Pancreas (tissue), 10 donors: Measurements from ENCODE around the gene GALNT9. TPM values are rescaled to one million over a fixed set of nuclear protein-coding genes. Genes with fewer than 3 reads are reported as not detected.

Experiments
- ATAC-seq, 4 donors: fragments of 200-7000 bp; cut with Tn5 transposase; one replicate each; pipeline versions ENCODE4 v1.8.0 to v1.9.1; 2020; ENCODE audit warnings: mild to moderate bottlenecking in 4 of 4, moderate library complexity in 4 of 4
- DNase-seq, 6 donors: peaks; one replicate each; pipeline ENCODE4 v3.0.0-alpha.2; 2020
- FAIRE-seq: peaks from 2 replicates; lab custom pipeline; 2012; peaks lifted over from hg19 to GRCh38; lab: Jason Lieb, UNC
- H3K27ac ChIP-seq, 4 donors: fragments of 200-600 bp; sonication (generic); 1 replicate in 3 of 4; 2 replicates in 1 of 4; pipeline versions ENCODE4 v1.5.0 to v1.8.0; 2020
- H3K27me3 ChIP-seq, 4 donors: fragments of 200-600 bp; one replicate each; pipeline ENCODE4 v1.8.0; 2021
- H3K36me3 ChIP-seq, 3 donors: fragments of 200-600 bp; sonication (generic) in 1 of 3; one replicate each; pipeline versions ENCODE4 v1.5.0 to v1.8.0; 2020 to 2021
- H3K4me1 ChIP-seq, 3 donors: fragments of 200-600 bp; one replicate each; pipeline ENCODE4 v1.8.0; 2021
- H3K4me3 ChIP-seq, 4 donors: fragments of 200-600 bp; sonication (generic) in 2 of 4; one replicate each; pipeline versions ENCODE4 v1.5.0 to v1.8.0; 2020 to 2021
- H3K9me3 ChIP-seq, 4 donors: fragments of 200-600 bp; one replicate each; pipeline ENCODE4 v1.8.0; 2021
- CTCF ChIP-seq, 4 donors: fragments of 200-600 bp; sonication (generic) in 3 of 4; IDR thresholded peaks; one replicate each; pipeline versions ENCODE4 v1.5.0 to v1.8.0; 2021; ENCODE audit warnings: antibody characterized with exemption in 4 of 4
- WGBS, 2 donors: extraction: QIAGEN DNeasy Blood & Tissue Kit; methylation state at CpG; one replicate each; pipeline ENCODE4 v1.1.7; 2013; 5-methylcytosine and 5-hydroxymethylcytosine counted together
- intact Hi-C, 3 donors: fragments of 100-400 bp; cut with DNase I; formaldehyde crosslinking; loops; one replicate each; pipeline versions ENCODE4 v1.11.1 to v1.14.2; 2022
- polyA plus RNA-seq, 2 donors: library from polyadenylated mRNA; stranded (reverse); fragments of 200-250 nt; gene quantifications; one replicate each; pipeline ENCODE4 v1.2.3, GENCODE V29; 2013
- total RNA-seq, 6 donors: library from RNA; stranded (reverse); fragmentation: NEBNext Ultra II Directional in 4 of 6; extraction: Animal tissue kit (Norgen Biotek cat#: 25700) in 4 of 6; gene quantifications; one replicate each; pipeline versions ENCODE4 v1.2.1 to v1.2.4, GENCODE V29; 2021 to 2023
- donor health status: healthy with polysubstance abuse.
- donor health status: DM: no; HTN: no; CAD: no; lungs with moderate emphysema.
- donor health status: DM: no; HTN: no; CAD: no.
- donor health status: control.
- donor health status: control.
- donor health status: Bipolar disorder and iron deficiency.
- donor health status: DM: yes; HTN: yes; CAD: no.
- donor health status: DM: no; HTN: no; CAD: no.
- donor health status: DM: no; HTN: no; CAD: no.
- donor health status: DM: yes; HTN: yes; CAD: no.

Gene GALNT9
- total and polyA plus RNA-seq, 8 donors = 0.09 to 0.46 (median 0.25) TPM; not detected in 5

- peak in 1 of 6 donors; percentile 43 for DNase-seq
These were observed 67.9 kb downstream of the GALNT9 start for GRCh38 chr12:132261328-132262138.

DNA sequence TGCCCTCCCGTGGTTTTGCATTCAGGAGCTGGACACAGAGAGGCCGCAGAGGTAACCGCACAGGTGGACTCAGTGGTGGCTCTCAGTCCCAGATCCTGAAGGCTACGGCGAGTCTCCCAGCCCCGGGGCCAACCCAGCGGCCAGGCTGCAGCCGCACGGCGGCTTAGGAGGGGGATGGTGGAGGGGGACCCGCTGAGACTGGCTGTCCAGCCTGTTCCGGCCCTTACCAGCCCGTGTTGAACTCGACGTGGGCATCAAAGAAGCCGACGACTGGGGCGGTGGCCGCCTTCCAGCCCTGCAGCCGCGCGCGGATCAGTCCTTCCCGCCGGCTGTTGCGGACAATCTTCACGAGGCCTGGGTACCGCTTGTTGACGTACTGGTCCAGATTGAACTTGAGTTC is 68.7 kb downstream of the GALNT9 start:
- H3K27ac ChIP-seq = no peak overlapping the region
- H3K9me3 ChIP-seq = no peaks in the 10 kb centered on the region
- no peaks in the 10 kb centered on the region for H3K36me3 ChIP-seq
- intact Hi-C loops = no loop called here
- FAIRE-seq (no peak), DNase-seq (no peak), ATAC-seq (no peak)
- TF ChIP-seq CTCF (IDR thresholded peaks at IDR 0.05) = no peak
- 78 to 81% methylated on average over 29 of the region's 29 CpGs for WGBS, 2 donors
- no peak overlapping the region for H3K4me3 ChIP-seq
- no peaks in the 10 kb centered on the region for H3K27me3 ChIP-seq
- no peaks in the 10 kb centered on the region for H3K4me1 ChIP-seq

More at GRCh38 chr12:132261328-132262138, 67.9 kb downstream of the GALNT9 start:
- Histone ChIP-seq H3K27me3 (no peaks in the 10 kb centered on the region), H3K36me3 (no peaks in the 10 kb centered on the region), H3K27ac (no peak overlapping the region), H3K9me3 (no peaks in the 10 kb centered on the region), H3K4me1 (no peaks in the 10 kb centered on the region), H3K4me3 (no peak overlapping the region)
- intact Hi-C loops = no loop called here
- WGBS, 2 donors = 50 to 59% methylated on average over 13 of the region's 13 CpGs
- no peak for TF ChIP-seq CTCF (IDR thresholded peaks at IDR 0.05)
- no peak for ATAC-seq
- FAIRE-seq = no peak

GRCh38 chr12:132259872-132260695 is 69.3 kb downstream of the GALNT9 start:
- Histone ChIP-seq H3K4me3 (no peak overlapping the region), H3K4me1 (no peaks in the 10 kb centered on the region), H3K36me3 (no peaks in the 10 kb centered on the region), H3K27me3 (no peaks in the 10 kb centered on the region), H3K27ac (no peak overlapping the region), H3K9me3 (no peaks in the 10 kb centered on the region)
- peak in 2 of 4 donors; percentile 35 to 44 for ATAC-seq
- FAIRE-seq = no peak
- DNase-seq = peak in 1 of 6 donors; percentile 46
- TF ChIP-seq CTCF (IDR thresholded peaks at IDR 0.05) = no peak
- 54 to 61% methylated on average over 24 to 25 of the region's 25 CpGs for WGBS, 2 donors
- intact Hi-C loops = no loop called here

GRCh38 chr12:132259364-132259871 is 70.0 kb downstream of the GALNT9 start:
- 43% methylated on average over 15 of the region's 15 CpGs for WGBS, 2 donors

More at GRCh38 chr12:132259364-132259871, 70.0 kb downstream of the GALNT9 start:
- FAIRE-seq = no peak
- no peak overlapping the region for H3K27ac ChIP-seq
- DNase-seq = peak in 1 of 6 donors; percentile 23
- H3K4me3 ChIP-seq = no peak overlapping the region
- H3K4me1 ChIP-seq = no peaks in the 10 kb centered on the region
- peak in 3 of 4 donors; percentile 26 to 59 (median 45) for ATAC-seq
- TF ChIP-seq CTCF (IDR thresholded peaks at IDR 0.05) = no peak
- no peaks in the 10 kb centered on the region for H3K9me3 ChIP-seq
- no peaks in the 10 kb centered on the region for H3K36me3 ChIP-seq
- intact Hi-C loops = no loop called here
- no peaks in the 10 kb centered on the region for H3K27me3 ChIP-seq
